MCF 10A (cell line): ENCODE measurements around the gene LILRA2. TPM values are rescaled to one million over a fixed set of nuclear protein-coding genes. Genes with fewer than 3 reads are reported as not detected.

Experiments used
- BruUV-seq: library from RNA; stranded (reverse); fragments of 400-500 nt; replicated peaks from 2 replicates; lab custom pipeline; 2021; lab: Mats Ljungman, UMichigan
- CTCF ChIA-PET: fragments of 300-600 bp; sonication (Branson Sonifier 250); formaldehyde crosslinking; extraction: SDS; loops from one replicate; lab custom pipeline; 2021; ENCODE audit warnings: antibody characterized with exemption, inconsistent platforms; lab: Yijun Ruan, JAX
- POLR2A ChIA-PET: fragments of 300-600, 350-650 bp; sonication (Branson Sonifier 250); formaldehyde crosslinking; extraction: SDS; loops from one replicate; lab custom pipeline; 2020; ENCODE audit warnings: antibody characterized with exemption, inconsistent platforms; lab: Yijun Ruan, JAX
- DNase-seq: peaks from one replicate; pipeline ENCODE4 v3.0.0-alpha.2; 2018; ENCODE audit not compliant: unreplicated experiment
- H3K27ac Mint-ChIP-seq: one replicate; pipeline ENCODE4 v1.8.0; 2022; ENCODE audit warnings: mild to moderate bottlenecking, low read depth, mixed read lengths; ENCODE audit not compliant: unreplicated experiment
- H3K27me3 Mint-ChIP-seq: one replicate; pipeline ENCODE4 v1.8.0; 2022; ENCODE audit warnings: mixed read lengths; ENCODE audit not compliant: insufficient read depth, unreplicated experiment
- H3K36me3 Mint-ChIP-seq: one replicate; pipeline ENCODE4 v1.8.0; 2022; ENCODE audit warnings: mild to moderate bottlenecking, moderate library complexity, mixed read lengths; ENCODE audit not compliant: insufficient read depth, unreplicated experiment
- H3K4me1 Mint-ChIP-seq: one replicate; pipeline ENCODE4 v1.8.0; 2022; ENCODE audit warnings: mixed read lengths; ENCODE audit not compliant: insufficient read depth, unreplicated experiment
- H3K4me3 Mint-ChIP-seq: one replicate; pipeline ENCODE4 v1.8.0; 2022; ENCODE audit warnings: mild to moderate bottlenecking, moderate library complexity, mixed read lengths; ENCODE audit not compliant: unreplicated experiment
- H3K9me3 Mint-ChIP-seq: one replicate; pipeline ENCODE4 v1.8.0; 2022; ENCODE audit warnings: mixed read lengths; ENCODE audit not compliant: unreplicated experiment
- CTCF ChIP-seq: fragments of 200-600 bp; IDR thresholded peaks from one replicate; pipeline ENCODE4 v1.8.0; 2022; ENCODE audit warnings: antibody characterized with exemption, mild to moderate bottlenecking; ENCODE audit not compliant: unreplicated experiment
- intact Hi-C: fragments of 100-400 bp; cut with micrococcal nuclease; formaldehyde crosslinking; loops from 2 replicates; pipeline ENCODE4 v1.14.1; 2022
- total RNA-seq: library from RNA; stranded (reverse); gene quantifications from 2 replicates; pipeline ENCODE4 v1.2.3, GENCODE V29; 2022

The LILRA2 gene
- total RNA-seq, 1 experiment from 2014 or later, result not detected

GRCh38 chr19:54609356-54609791 lies 35.8 kb downstream of the LILRA2 start:
- H3K4me3 Mint-ChIP-seq, result no peak overlapping the region
- ChIA-PET POLR2A (interaction anchor here (0.6 kb wide), 1 partner anchor 340 kb away, joined by 5 read pairs; no protein-coding TSS in a partner anchor), CTCF (interaction anchor here (0.6 kb wide), 1 partner anchor 105 kb away, joined by 3 read pairs; no protein-coding TSS in a partner anchor)
- H3K27ac Mint-ChIP-seq, result no peak overlapping the region
- DNase-seq, result no peak
- intact Hi-C loops, result no loop called here
- no peak for TF ChIP-seq CTCF
- H3K9me3 Mint-ChIP-seq, result peaks cover 36% of the 10 kb centered on the region
- BruUV-seq, result no TSS peak
- H3K36me3 Mint-ChIP-seq, result peaks cover 7% of the 10 kb centered on the region
- H3K27me3 Mint-ChIP-seq, result no peaks in the 10 kb centered on the region
- no peaks in the 10 kb centered on the region for H3K4me1 Mint-ChIP-seq

- DNase-seq, result no peak
- TF ChIP-seq CTCF, result no peak
- H3K27me3 Mint-ChIP-seq, result no peaks in the 10 kb centered on the region
- H3K36me3 Mint-ChIP-seq, result peaks cover 7% of the 10 kb centered on the region
- peaks cover 29% of the 10 kb centered on the region for H3K9me3 Mint-ChIP-seq
- intact Hi-C loops, result no loop called here
- ChIA-PET CTCF (no interaction called here), POLR2A (no interaction called here)
- no peak overlapping the region for H3K27ac Mint-ChIP-seq
- H3K4me1 Mint-ChIP-seq, result no peaks in the 10 kb centered on the region
- H3K4me3 Mint-ChIP-seq, result no peak overlapping the region
- BruUV-seq, result no TSS peak
Measured at GRCh38 chr19:54612428-54612827, 38.8 kb downstream of the LILRA2 start.

GRCh38 chr19:54614726-54615125 lies 41.1 kb downstream of the LILRA2 start:
- ChIA-PET POLR2A (interaction anchor here (0.6 kb wide), 1 partner anchor 502 kb away, joined by 3 read pairs; no protein-coding TSS in a partner anchor), CTCF (no interaction called here)

GRCh38 chr19:54616057-54616456 lies 42.5 kb downstream of the LILRA2 start:
- Mint-ChIP-seq H3K27me3 (no peaks in the 10 kb centered on the region), H3K27ac (no peak overlapping the region), H3K36me3 (no peaks in the 10 kb centered on the region), H3K4me3 (no peak overlapping the region), H3K9me3 (peaks cover 21% of the 10 kb centered on the region), H3K4me1 (no peaks in the 10 kb centered on the region)
- intact Hi-C loops, result no loop called here
- POLR2A ChIA-PET, result interaction anchor here (0.6 kb wide), 1 partner anchor 325 kb away, joined by 3 read pairs; no protein-coding TSS in a partner anchor
- CTCF ChIA-PET, result interaction anchor here (1.1 kb wide), 1 partner anchor 25 kb away, joined by 3 read pairs; no protein-coding TSS in a partner anchor
- no peak for DNase-seq
- BruUV-seq, result no TSS peak
- no peak for TF ChIP-seq CTCF

More at GRCh38 chr19:54614726-54615125, 41.1 kb downstream of the LILRA2 start:
- no TSS peak for BruUV-seq
- H3K27ac Mint-ChIP-seq, result no peak overlapping the region
- peaks cover 2% of the 10 kb centered on the region for H3K36me3 Mint-ChIP-seq
- no peaks in the 10 kb centered on the region for H3K27me3 Mint-ChIP-seq
- peaks cover 27% of the 10 kb centered on the region for H3K9me3 Mint-ChIP-seq
- no peak overlapping the region for H3K4me3 Mint-ChIP-seq
- DNase-seq, result no peak
- no peak for TF ChIP-seq CTCF
- intact Hi-C loops, result no loop called here
- H3K4me1 Mint-ChIP-seq, result no peaks in the 10 kb centered on the region
